ENCODE results near the gene BTNL2.

BTNL2 gene

GRCh38 chr6:32431142-32431541 is 24.2 kb upstream of the BTNL2 start:
- TF ChIP-seq ZNF274 (IDR thresholded peaks at IDR 0.05; ENCODE audit: low read depth, low read length): no peak
- no peak overlapping the region for H3K4me3 ChIP-seq (ENCODE audit: low read length)

DNA sequence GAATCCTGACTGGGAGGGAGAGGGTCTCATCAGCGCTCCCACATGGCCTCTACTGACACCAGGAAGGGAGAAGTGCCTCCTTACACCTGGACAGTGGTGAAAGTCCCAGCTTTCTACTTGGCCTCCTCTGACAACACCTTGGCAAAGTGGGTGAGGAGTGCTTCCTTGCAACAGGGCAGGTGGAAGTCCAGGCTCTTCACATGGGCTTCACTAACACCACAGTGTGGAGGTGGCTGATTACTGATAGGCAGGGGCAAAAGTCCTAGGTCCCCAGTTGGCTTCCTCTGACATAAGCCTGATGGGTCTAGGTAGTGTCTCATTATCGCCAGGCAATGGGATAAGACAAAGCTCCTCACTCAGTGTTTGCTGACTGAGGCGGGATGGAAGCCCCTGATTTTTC is 23.2 kb upstream of the BTNL2 start:
- H3K4me3 ChIP-seq (ENCODE audit: low read length): no peak overlapping the region
- no peak for TF ChIP-seq ZNF274 (IDR thresholded peaks at IDR 0.05; ENCODE audit: low read depth, low read length)

DNA sequence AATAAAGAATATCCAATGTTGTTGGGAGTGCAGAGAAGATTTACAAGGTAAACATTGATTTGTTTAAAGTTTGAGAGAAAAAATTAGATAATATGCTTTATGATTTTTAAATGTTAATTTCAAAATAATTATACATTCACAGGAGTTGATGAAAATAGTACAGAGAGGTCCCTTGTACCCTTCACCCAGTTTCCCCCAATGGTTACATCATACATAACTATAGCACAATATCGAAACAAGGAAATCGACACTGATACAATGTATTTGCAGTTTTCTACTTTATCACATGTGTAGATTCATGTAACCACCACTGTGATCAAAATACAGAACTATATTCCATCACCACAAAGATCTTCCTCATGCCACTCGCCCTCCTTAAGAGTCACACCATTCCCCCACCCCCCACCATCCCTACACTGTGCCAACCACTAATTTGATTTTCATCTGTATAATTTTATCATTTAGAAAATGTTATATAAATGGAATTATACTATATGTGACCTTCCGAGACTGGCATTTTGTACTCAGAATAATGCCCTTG is 21.0 kb upstream of the BTNL2 start:
- TF ChIP-seq ZNF274 (IDR thresholded peaks at IDR 0.05; ENCODE audit: low read depth, low read length): no peak

GRCh38 chr6:32427218-32427617 is 20.2 kb upstream of the BTNL2 start:
- H3K4me3 ChIP-seq (ENCODE audit: low read length): no peak overlapping the region
- TF ChIP-seq ZNF274 (IDR thresholded peaks at IDR 0.05; ENCODE audit: low read depth, low read length): no peak

More for the DNA sequence above, 21.0 kb upstream of the BTNL2 start:
- no peak overlapping the region for H3K4me3 ChIP-seq (ENCODE audit: low read length)

GRCh38 chr6:32426338-32426737 is 19.4 kb upstream of the BTNL2 start:
- H3K4me3 ChIP-seq (ENCODE audit: low read length): no peak overlapping the region
- no peak for TF ChIP-seq ZNF274 (IDR thresholded peaks at IDR 0.05; ENCODE audit: low read depth, low read length)

DNA sequence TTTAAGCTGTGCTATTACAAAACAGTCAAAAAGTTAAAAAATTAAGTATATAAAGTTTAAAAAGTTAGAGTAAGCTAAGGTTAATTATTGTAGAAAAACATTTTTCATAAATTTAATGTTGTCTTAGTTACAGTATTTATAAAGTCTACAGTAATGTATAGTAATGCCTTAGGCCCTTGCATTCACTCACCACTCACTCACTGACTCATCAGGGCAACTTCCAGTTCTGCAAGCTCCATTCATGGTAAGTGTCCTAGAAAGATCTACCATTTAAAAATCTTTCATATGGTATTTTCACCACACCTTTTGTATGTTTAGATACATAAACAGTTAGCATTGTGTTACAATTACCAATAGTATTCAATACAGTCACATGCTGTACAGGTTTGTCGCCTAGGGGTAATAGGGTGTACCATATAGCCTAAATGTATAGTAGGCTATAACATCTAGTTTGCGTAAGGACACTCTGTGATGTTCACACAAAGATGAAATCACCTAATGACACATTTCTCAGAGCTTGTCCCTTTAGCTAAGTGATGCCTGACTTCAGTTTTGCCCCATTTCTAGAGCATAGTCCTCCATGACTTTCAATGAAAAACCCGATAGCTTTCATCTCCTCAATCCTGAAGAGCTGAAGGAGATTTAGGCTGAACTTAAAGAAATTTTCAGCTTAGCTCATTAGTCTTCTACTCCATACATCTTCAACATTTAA is 17.8 kb upstream of the BTNL2 start:
- no peak overlapping the region for H3K4me3 ChIP-seq (ENCODE audit: low read length)
- TF ChIP-seq ZNF274 (IDR thresholded peaks at IDR 0.05; ENCODE audit: low read depth, low read length): no peak

DNA sequence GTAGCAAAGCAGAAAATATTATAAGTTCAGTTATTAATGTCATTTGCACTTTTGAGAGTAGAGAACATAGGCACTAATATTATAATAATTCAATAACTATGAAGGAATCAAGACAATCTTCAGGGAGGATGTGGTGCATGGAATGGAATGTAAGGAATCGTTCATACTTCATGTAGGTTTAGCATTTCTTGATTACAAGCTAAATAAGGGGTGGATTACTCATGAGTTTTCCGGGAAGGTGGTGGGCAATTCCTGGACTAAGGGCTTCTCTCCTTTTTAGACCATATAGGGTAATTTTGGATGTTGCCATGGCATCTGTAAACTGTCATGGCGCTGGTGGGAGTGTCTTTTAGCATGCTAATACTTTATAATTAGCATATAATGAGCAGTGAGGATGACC is 9.1 kb upstream of the BTNL2 start:
- TF ChIP-seq ZNF274 (IDR thresholded peaks at IDR 0.05; ENCODE audit: low read depth, low read length): no peak
- H3K4me3 ChIP-seq (ENCODE audit: low read length): no peak overlapping the region

DNA sequence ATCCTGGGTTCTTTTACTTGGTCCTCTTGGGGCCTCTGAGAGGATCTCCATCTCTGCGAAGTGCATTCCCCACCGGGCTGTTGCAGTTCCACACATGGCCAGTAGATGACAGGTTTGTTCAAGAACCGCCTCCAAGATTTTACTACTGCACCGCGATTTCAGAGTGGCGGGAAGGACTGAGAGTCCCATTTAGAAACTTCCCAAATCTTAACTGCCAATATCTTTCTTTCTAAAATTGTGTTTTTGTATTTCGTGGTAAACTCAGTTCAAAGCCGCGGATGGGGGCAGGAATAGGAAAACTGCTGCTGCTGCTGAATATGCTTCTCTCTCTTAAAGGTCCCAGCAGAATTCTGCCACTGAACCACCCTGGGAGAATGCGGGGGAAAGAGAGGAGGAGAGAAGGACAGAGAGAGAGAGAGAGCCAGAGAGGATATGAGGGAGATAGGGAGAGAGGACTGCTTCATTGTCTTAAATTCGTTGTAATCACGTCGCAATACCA is 8.6 kb upstream of the BTNL2 start:
- TF ChIP-seq ZNF274 (IDR thresholded peaks at IDR 0.05; ENCODE audit: low read depth, low read length): no peak
- H3K4me3 ChIP-seq (ENCODE audit: low read length): no peak overlapping the region

GRCh38 chr6:32413427-32414047 is 6.6 kb upstream of the BTNL2 start:
- no peak for TF ChIP-seq ZNF274 (IDR thresholded peaks at IDR 0.05; ENCODE audit: low read depth, low read length)
- no peak overlapping the region for H3K4me3 ChIP-seq (ENCODE audit: low read length)

DNA sequence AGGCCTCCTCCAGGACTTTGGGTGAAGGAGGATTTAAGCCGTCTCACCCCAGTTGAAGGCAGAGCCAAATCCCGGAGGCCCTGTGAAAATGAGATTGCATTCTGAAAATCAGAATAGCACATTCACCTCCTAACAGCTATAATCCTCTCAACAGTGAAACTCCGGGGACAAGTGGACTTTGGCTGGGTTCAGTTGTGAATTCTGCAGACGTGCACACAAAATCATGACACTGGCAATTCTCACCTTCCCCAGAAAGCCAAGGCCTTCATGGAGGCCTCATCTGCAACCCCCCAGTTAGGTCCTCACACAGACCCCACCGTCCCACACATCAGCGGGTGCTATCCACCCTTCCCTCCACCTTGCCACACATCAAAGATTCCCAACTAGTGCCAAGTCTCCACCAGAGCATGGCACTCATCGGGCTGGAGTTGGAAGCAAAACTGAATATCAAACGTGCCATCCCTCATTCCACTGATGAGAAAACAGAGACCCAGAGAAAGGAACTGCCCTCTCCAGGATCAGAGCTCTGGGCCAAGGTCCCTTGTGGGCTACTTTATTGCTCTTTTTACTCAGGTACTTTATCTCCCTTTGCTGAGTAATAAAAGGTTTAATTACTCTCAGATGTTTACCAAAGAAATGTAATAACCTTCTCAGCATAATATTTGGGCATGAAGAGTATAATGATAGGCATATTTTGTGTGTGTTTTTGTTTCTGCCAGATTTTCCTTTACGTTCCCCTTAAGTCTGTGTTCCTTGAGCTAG is 4.8 kb upstream of the BTNL2 start:
- H3K4me3 ChIP-seq (ENCODE audit: low read length): no peak overlapping the region
- no peak for TF ChIP-seq ZNF274 (IDR thresholded peaks at IDR 0.05; ENCODE audit: low read depth, low read length)

- no peak for TF ChIP-seq ZNF274 (IDR thresholded peaks at IDR 0.05; ENCODE audit: low read depth, low read length)
- H3K4me3 ChIP-seq (ENCODE audit: low read length): no peak overlapping the region
Observed at GRCh38 chr6:32410906-32411305, 3.9 kb upstream of the BTNL2 start.

- H3K4me3 ChIP-seq (ENCODE audit: low read length): no peak overlapping the region
- TF ChIP-seq ZNF274 (IDR thresholded peaks at IDR 0.05; ENCODE audit: low read depth, low read length): no peak
Observed at GRCh38 chr6:32406197-32406596, 784 bp downstream of the BTNL2 start.

- TF ChIP-seq ZNF274 (IDR thresholded peaks at IDR 0.05; ENCODE audit: low read depth, low read length): no peak
- no peak overlapping the region for H3K4me3 ChIP-seq (ENCODE audit: low read length)
Observed at GRCh38 chr6:32405656-32406055, 1.3 kb downstream of the BTNL2 start.

DNA sequence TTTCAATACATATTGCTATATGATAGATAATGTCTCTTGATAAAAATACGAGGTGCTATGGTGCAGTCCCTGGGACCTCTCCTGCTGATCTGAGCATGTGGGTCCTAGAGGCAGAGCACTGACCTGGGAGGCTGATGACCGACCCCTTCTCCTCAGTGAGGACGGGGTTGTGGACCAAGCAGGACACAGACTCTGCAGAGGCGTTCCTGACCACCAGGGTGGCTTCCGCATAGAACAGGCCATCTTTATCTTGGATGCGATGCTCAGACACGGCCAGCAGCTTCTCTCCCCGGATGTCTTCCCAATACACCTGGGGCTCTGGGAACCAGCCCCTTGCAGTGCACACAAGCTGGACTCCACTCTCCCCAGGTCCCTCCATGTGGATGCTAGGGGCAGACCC is 4.2 kb downstream of the BTNL2 start:
- TF ChIP-seq ZNF274 (IDR thresholded peaks at IDR 0.05; ENCODE audit: low read depth, low read length): no peak
- no peak overlapping the region for H3K4me3 ChIP-seq (ENCODE audit: low read length)
